Left kidney (tissue), 8 donors: ENCODE measurements around the gene MACROD2. TPM values are rescaled to one million over a fixed set of nuclear protein-coding genes. Genes with fewer than 3 reads are reported as not detected.
"Not testable (repeated sequence)": the region's sequence is repeated elsewhere in the genome, so short reads cannot be mapped to it uniquely, and the experiment has no call there.

Source experiments
- DNase-seq: peaks from one replicate; pipeline ENCODE4 v3.0.0-alpha.2; 2013
- long read RNA-seq, 8 donors: transcript quantifications; one replicate each; lab custom pipeline, GENCODE V29; 2026
- polyA plus RNA-seq: library from polyadenylated mRNA; unstranded; fragments of 120-200 nt; gene quantifications from one replicate; pipeline ENCODE4 v1.2.1, GENCODE V29; 2013; ENCODE audit not compliant: insufficient read length

The MACROD2 gene
- polyA plus RNA-seq: 17.2 TPM
- long read RNA-seq, donor 1, partial matches to known transcripts: 19 of 38 reads
- long read RNA-seq, donor 1, other reads (novel, unspliced or antisense): 19 of 38 reads
- long read RNA-seq, donor 2, full-length matches to known transcripts: 1 of 1 reads
- long read RNA-seq, donor 2, partial matches to known transcripts: 0 of 1 reads
- long read RNA-seq, donor 2, other reads (novel, unspliced or antisense): 0 of 1 reads
- long read RNA-seq, donor 3, full-length matches to known transcripts: 2 of 2 reads
- long read RNA-seq, donor 3, partial matches to known transcripts: 0 of 2 reads
- long read RNA-seq, donor 3, other reads (novel, unspliced or antisense): 0 of 2 reads
- long read RNA-seq, donor 4, partial matches to known transcripts: 5 of 5 reads
- long read RNA-seq, donor 4, other reads (novel, unspliced or antisense): 0 of 5 reads
- long read RNA-seq, donor 5, full-length matches to known transcripts: 3 of 81 reads
- long read RNA-seq, donor 5, partial matches to known transcripts: 27 of 81 reads
- long read RNA-seq, donor 5, other reads (novel, unspliced or antisense): 51 of 81 reads
- long read RNA-seq, donor 6, full-length matches to known transcripts: 1 of 1 reads
- long read RNA-seq, donor 6, partial matches to known transcripts: 0 of 1 reads
- long read RNA-seq, donor 6, other reads (novel, unspliced or antisense): 0 of 1 reads
- long read RNA-seq, donor 7, full-length matches to known transcripts: 3 of 3 reads
- long read RNA-seq, donor 7, partial matches to known transcripts: 0 of 3 reads
- long read RNA-seq, donor 7, other reads (novel, unspliced or antisense): 0 of 3 reads
- long read RNA-seq, donor 8, partial matches to known transcripts: 0 of 1 reads
- long read RNA-seq, donor 8, other reads (novel, unspliced or antisense): 0 of 1 reads

DNA sequence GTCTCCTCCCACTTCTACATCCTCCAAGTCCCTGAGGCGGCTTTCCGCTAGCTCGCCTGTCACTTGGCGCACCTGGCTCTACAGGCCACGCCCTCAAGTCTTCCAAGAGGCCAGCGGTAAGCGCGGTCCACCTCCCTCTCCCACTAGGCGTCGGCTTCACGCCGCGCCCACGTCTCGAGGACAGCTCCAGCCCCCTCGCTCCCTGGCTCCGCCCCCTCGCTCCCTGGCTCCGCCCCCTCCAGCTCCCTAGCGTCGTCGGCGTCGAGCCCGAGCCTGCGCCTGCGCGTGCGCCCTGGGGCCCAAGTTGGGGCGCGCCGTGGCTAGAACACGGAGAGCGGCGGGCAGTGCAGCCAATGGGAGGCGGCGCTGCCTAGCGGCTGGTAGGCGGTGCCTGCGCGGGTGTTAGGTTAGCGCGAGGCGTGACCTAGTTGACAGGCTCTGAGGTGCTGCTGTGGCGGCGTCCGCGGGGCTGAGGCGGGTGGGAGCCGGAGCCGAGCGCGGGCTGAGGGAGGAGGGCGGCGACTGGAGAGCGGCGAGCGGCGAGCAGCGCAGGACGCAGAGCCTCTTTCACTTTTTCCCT, at the start of gene MACROD2:
MACROD2 (plus strand) TSS at position 431 of the 580 bp plus-strand sequence.
- DNase-seq: peak; percentile 92

DNA sequence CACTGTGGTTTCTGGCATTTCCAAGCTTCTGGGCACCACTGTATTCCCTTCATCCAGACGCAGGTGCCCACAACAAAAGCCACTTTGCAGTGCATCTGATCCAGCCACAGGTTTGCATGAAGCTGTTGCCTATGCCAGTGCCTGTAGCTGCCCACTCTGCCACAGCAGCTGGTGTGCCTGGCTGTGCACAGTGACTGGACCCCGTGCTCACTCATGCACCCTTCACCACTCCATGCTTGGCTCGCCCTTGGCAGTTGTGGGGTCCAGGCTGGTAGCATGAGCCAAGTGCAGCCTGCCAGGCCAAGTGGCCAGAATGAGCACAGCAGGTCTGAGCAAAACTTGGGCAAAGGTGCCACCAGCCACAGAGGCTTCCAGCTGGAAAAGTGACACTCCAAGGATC, 47.6 kb upstream of the MACROD2 start:
- DNase-seq: no peak

DNA sequence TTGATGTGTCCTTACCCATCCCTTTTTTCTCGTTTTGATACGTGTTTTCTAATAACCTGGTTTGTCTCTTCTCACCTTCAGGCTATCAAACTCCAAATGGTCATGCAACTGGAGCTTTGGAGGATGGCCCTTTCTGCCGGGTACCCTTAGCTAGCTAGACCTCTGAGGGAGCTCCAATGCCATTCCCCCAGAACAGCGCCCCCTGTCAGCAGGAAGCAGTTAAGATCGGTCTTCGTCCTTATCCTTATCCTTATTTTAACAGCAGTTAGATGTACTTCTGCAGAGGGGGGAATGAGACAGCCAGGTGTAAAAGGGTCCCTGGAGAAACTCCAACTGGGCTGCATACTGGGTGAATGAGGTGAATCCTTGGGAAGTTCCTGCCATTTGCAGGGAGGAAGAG, 42.1 kb upstream of the MACROD2 start:
- no peak for DNase-seq

DNA sequence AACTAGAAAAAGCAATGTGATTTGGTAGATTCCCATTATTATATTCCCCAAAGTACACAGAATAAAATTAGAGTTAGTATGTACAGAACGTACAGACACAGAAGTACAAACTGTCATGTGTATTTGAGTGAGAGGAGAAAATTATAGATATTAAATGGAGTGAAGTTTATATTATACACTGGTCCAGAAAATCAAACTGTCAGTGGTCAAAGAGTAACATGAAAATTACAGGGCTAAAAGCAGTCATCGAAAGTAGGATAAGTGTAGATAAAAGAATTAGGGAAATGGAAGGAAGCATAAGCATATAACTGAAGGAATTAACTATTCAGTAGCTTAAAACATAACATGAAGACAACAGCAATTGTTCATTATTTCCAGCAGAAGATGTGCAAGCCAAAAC, 35.2 kb upstream of the MACROD2 start:
- no peak for DNase-seq

DNA sequence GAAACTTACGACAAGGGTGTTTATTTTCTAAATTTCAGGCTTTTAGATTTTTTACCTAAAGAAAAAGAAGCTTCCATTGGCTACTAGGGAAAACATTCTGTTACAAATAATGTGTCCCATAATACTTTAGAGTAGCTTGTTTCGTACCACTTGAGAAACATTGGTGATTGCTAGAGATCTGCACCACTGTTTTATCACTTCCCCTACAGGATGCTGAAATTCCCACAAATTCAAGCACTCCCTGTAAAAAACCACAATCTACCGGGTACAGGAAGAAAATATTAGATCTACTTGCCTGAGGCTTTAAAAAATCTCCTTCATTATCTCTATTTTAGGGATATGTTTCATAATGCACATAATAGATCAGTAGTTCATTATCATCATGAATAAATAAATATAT, 34.8 kb upstream of the MACROD2 start:
- DNase-seq: no peak

DNA sequence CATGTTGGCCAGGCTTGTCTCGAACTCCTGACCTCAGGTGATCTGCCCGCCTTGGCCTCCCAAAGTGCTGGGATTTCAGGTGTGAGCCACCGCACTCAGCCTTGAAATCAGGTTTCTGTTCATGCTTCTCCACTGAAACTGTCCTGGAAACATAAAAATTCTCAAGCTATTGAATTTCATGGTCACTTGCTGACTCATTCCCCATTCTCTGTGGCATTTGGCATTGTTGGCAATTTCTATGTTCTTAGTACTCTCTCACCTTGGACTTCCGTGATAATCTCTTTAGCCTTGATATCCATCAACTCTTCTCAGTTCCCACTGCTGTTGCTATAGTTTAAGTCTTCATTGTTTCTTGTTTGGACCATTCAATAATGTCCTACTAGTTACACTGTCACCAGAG, 11.1 kb upstream of the MACROD2 start:
- no peak for DNase-seq

DNA sequence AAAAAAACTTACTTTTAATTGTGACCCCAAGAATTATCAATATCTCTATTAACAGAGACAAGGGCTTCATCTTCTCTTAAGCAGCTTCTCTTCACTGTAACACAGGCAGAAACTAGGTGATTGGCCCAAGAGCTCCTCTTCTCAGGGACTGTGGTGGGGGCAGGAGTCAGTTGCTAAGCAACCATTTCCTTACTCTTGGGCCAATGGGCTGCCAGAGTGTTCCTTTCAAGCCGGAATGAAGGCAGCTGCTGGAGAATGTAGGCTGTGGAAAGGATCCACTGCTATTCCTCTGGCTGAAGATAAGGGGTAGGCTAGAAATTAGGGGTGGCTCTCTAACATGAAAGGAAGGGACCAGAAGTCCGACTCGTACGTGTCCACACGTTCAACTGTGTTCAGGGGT, 4.9 kb upstream of the MACROD2 start, which contains the start of gene SEL1L2:
SEL1L2 (minus strand) TSS at position 150 of the 400 bp plus-strand sequence; CDS start at position 70, 80 bp downstream.
- no peak for DNase-seq

DNA sequence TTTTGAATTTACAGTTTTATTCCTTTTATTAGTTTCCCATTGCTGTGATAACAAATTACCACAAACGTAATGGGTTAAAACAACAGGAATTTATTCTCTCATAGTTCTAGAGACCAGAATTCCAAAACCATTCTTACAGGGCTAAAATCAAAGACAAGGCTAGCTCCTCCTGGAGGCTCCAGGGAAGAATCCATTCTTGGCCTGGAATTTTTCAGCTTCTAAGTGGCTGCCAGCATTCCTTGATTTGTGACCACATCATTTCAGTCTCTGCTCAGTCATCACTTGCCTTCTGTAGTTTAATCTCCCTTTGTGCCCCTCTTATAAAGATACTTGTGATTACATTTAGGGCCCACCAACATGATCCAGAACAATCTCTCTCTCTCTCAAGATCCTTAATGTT, 4.0 kb upstream of the MACROD2 start:
- DNase-seq: no peak

DNA sequence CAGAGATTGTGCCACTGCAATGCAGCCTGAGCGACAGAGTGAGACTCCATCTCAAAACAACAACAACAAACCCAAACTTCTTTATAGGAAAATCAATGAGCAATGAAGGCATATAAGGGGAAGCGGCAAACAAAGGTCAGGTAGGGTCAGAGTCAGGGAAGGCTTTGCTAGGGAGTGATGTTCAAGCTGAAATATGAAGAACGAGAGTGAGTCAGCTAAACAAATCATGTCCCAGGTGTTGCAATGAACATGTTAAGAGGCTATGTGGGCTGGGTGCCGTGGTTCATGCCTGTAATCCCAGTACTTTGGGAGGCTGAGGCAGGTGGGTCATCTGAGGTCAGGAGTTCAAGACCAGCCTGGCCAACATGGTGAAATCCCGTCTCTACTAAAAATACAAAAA, 3.4 kb upstream of the MACROD2 start:
- DNase-seq: not testable (repeated sequence)

DNA sequence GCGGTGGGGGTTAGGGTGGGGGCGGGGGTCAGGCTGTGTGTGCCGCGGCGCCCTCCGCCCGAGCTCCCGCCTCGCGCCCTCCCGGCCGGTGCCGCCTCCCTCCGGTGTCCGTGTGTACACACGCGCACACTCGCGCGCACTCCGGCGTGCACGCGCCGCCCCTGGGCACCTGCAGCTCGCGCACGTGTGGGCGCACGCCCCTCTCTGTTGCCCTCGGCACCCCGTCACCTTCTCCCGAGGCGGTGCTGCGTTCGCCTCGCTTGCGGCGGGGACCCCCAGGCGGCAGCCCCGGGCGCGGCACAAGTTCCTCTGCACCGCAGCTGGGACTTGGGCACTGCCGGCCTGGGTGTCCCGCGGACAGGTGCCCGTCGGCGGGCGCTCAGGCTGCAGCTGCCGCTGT, 525 bp downstream of the MACROD2 start:
- peak; percentile 43 for DNase-seq

DNA sequence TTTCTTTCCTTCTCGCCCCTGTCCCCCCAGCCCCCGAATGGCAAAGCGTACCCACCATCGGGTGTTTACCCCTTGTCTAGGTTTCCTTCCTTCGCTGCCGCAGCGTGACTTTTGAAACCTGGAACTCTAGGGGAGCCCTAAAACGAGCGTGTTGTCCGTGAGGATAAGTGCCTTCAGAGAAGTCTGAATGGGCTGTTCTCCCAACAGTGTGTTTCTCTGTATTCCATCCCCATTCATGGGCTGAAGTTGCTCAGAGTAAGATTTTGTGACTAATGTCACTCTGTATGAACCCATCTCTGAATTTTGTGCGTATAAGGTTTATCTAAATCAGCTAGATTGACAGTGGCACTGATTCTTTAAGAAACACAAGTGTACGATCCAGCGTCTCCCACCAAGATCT, 949 bp downstream of the MACROD2 start:
- DNase-seq: no peak

DNA sequence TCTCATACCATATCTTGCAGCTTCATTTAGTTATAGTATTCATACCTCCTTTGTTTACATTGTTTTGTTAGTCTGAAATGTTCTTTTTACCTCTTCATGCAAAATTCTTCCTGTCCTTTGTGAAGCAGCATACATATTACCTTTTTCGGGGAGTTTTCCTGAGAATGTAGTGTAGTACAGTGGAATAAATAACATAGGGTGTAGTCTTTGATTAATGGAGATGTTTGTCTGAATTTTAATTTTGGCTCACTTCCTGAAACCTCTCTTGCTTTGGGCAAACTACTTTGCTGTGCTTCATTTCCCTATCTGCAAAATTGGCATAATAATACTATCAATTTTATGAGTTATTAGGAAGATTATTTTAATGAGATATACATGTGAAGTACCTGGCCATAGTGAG, 5.6 kb downstream of the MACROD2 start:
- DNase-seq: no peak

DNA sequence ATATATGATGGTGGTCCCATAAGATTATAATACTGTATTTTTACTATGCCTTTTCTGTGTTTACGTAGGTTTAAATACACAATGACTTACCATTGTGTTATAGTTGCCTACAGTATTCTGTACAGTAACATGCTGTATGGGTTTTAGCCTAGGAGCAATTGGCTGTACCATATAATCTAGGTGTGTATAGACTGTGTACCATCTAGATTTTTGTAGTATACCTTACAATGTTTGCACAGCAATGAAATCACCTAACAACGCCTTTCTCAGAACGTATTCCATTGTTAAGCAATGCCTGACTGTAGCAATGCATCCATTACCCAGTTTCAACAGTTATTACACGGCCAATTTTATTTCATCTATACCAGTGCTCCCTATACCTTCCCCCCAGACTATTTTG, 10.7 kb downstream of the MACROD2 start:
- no peak for DNase-seq

DNA sequence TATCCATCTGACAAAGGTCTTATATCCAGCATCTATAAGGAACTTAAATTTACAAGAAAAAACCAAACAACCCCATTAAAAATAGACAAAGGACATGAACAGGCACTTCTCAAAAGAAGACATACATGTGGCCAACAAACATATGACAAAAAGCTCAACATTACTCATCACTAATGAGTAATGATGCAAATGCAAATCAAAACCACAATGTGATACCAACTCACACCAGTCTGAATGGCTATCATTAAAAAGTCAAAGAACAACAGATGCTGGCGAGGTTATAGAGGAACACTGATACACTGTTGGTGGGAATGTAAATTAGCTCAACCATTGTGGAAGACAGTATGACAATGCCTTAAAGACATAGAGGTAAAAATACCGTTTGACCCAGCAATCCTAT, 13.9 kb downstream of the MACROD2 start:
- no peak for DNase-seq

DNA sequence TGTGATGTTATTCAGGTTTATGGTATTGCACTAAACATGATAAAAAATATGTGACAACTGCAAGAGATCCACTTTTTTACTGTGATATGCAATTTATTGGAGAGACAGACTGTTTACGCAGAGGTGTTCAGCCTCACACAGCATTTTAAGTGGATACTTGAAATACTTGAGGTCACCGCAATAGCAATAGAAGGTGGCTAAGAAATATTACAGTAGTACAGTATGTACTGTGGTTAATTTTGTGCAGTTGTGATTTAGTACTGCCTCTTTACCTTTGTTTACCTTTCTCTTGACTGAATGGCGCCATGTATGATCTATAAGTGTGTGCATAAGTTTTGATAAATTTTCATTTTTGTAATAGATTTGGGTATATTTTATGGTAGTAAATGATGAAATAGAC, 17.4 kb downstream of the MACROD2 start:
- no peak for DNase-seq

DNA sequence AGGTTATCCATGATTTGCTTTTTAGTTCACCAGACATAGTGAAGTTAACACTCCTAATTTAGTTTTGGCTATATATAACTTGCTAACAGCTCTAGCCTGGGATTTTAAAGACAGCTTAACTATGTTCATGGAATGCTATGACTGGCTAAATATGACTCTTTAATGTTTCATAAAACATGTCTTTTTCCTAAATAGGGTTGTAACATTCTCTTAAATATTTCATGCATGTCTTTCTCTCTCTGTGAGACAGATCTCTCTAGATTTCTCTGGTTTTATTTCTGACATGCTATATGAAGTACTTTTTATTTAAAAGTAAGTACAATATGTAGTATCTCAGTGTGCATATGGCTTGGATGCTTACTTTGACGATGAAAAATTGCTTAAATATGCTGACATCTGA, 35.7 kb downstream of the MACROD2 start:
- no peak for DNase-seq

DNA sequence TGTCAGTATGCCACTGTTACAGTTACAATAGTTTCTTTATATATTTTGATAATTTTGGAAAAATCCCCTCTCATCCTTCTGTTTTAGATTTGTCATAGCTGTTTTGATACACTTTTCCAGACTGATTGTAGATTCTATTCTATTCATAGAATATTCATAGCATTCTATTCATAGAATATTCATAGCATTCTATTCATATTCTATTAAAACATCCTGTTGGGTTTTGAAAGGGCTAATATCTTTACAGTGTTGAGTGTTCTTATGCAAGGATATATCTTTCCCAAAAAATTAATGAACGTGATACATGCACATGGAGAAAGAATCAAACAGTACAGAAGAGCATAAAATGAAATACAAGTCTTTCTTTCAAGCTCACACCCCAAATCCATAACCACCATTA, 38.0 kb downstream of the MACROD2 start:
- DNase-seq: no peak

DNA sequence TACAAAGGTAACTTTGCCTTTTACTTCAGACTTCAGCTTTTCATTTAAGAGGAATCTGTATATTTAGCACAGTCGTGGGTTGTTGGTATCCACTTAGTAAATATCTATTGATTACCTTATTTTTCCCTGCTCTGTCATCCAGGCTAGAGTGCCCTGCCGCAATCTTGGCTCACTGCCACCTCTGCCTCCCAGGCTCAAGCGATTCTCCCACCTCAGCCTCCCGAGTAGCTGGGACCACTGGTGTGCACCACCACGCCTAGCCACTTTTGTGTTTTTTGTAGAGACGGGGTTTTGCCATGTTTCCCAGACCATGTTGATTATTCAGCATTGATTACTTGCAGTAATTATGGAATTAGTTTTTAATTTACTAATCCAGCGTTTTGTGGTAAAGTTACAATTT, 41.3 kb downstream of the MACROD2 start:
- no peak for DNase-seq

DNA sequence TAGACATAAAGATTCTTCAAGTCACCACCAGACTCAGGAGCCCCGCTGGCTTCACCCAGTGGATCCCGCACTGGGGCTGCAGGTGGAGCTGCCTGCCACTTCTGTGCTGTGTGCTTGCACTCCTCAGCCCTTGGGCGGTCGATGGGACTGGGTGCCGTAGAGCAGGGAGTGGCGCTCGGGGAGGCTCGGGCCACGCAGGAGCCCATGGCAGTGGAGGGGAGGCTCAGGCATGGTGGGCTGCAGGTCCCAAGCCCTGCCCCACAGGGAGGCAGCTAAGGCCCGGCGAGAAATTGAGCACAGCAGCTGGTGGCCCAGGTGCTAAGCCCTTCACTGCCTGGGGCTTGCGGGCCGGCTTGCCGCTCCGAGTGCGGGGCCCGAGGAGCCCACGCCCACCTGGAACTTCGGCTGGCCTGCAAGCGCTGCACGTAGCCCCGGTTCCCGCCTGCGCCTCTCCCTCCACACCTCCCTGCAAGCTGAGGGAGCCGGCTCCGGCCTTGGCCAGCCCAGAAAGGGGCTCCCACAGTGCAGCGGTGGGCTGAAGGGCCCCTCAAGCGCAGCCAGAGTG, 49.5 kb downstream of the MACROD2 start:
- DNase-seq: not testable (repeated sequence)

DNA sequence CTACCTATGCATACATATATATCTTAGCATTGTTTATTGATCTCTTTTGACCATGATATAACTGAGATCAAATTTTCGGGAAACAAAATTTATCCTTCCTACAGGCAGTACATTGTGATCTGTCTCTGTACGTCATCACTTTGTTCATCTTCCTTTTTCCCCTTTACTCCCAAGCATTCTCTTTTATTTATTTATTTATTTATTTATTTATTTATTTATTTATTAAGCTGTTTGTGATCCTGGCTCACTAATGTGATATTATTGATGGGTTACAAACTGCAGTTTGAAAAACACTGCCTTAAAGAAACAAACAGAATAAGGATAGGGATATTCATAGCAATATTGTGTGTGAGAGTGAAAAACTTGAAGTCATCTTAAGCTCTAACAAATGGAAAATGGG, 51.2 kb downstream of the MACROD2 start:
- DNase-seq: no peak

DNA sequence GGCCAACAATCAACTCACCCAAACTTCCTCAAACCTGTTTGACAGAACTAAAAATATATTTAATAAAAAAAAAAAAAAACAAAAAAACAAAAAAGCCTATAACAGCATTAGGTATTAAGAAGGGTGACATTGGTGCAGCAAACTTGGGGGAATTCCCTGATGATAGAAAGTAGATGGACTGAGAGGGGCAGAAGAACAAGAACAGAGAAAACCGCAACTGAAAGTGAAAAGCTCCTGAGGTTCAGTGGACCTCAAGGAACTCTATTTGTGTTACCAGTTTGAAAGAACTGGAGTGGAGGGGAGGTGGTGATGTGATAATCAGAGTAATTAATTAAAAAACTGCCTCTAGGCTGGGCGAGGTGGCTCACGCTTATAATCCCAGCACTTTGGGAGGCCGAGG, 53.8 kb downstream of the MACROD2 start:
- DNase-seq: no peak

DNA sequence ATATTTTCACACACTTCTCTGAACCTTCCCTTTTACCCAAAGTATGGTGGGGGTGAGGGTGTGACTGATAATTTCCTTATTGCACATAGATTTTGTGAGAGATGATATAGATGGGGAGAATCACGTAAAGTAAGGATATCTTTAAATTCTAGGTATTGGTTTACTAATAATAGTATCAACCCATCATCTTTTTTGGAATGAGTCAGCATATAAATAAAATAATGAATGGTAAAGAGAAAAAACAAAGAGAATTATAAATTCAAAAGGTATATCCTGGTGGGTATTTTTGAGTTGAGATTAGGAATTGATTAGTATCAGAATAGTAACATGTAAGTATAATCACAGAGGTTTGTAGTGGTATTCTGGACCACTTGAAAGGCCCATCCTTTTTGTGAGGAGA, 56.1 kb downstream of the MACROD2 start:
- DNase-seq: no peak
